OCI-M2 (cell line): Measurements from ENCODE around the gene FAM111A.

Experiments used
- DNase-seq: peaks from one replicate; lab custom pipeline; 2025; ENCODE audit not compliant: unreplicated experiment; lab: John Stamatoyannopoulos, UW

FAM111A gene

DNA sequence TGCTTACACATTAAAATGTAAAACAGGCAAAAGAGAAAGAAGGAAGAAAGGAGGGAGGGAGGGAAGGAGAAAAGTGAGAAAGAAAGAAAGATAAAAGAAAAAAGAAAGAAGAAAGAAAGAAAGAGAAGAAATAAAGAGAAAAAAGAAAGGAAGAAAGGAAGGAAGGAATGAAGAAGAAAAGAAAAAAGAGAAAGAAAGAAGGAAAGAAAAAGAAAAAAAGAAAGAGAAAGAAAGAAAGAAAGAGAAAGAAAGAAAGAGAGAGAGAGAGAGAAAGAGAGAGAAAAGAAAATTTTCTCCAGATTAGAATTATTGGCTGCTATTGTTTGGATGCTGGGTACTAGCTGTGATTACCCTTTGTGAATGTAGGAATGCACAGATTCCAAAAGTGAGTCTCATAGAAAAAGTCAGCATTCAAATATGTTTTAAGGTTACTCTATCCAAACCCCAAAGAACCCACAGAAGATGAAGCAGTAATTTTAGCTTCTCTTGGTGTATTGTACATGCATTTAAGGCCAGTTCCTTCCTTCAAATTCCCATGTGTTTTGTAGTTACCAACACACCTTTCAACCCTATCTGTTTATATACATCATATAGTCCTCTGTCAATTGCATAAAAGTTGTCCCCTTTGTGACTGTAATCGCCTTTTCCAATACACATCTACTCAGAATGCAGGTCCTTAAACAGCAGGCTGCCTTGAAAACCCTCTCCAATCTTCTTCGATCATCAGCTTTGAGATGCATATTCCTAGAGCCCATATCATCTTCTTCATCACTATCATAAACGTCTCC lies 789 bp upstream of the FAM111A start:
- DNase-seq: no peak

GRCh38 chr11:59144096-59144495 lies 1.4 kb downstream of the FAM111A start:
- no peak for DNase-seq

- no peak for DNase-seq
These were observed 2.1 kb downstream of the FAM111A start for GRCh38 chr11:59144579-59145345.

DNA sequence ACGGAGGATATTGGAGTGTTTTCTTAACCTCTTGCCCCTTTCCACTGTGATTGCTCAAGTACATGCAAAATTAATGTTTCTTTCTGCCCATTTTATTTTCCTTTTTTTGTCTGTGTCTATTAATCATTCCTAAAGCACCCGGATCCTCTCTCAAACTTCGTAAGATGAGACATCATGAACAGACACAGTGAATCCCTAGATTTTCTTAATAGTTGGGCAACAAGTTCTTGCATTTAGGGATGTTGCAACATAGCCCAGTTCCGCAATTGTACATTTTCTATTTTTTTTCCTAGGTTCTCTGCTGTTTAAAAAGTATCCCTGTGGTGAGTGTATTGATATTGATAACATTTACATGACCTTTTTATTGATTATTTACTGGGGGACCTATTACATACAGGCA lies 2.9 kb downstream of the FAM111A start:
- no peak for DNase-seq

DNA sequence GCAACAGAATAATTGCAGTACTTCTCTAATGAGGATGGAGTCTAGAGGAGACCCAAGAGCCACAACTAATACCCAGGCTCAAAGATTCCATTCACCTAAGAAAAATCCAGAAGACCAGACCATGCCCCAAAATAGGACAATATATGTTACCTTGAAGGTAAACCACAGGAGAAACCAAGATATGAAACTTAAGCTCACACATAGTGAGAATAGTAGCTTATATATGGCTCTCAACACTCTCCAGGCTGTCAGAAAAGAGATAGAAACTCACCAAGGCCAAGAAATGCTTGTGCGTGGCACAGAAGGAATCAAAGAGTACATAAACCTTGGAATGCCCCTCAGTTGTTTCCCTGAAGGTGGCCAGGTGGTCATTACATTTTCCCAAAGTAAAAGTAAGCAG lies 9.1 kb downstream of the FAM111A start:
- no peak for DNase-seq

DNA sequence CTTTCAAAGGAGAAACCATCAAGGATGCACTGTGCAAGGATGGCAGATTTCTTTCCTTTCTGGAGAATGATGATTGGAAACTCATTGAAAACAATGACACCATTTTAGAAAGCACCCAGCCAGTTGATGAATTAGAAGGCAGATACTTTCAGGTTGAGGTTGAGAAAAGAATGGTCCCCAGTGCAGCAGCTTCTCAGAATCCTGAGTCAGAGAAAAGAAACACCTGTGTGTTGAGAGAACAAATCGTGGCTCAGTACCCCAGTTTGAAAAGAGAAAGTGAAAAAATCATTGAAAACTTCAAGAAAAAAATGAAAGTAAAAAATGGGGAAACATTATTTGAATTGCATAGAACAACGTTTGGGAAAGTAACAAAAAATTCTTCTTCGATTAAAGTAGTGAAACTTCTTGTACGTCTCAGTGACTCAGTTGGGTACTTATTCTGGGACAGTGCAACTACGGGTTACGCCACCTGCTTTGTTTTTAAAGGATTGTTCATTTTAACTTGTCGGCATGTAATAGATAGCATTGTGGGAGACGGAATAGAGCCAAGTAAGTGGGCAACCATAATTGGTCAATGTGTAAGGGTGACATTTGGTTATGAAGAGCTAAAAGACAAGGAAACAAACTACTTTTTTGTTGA lies 9.8 kb downstream of the FAM111A start:
- no peak for DNase-seq

- DNase-seq: no peak
These were observed 12.0 kb downstream of the FAM111A start for GRCh38 chr11:59154610-59155009.

DNA sequence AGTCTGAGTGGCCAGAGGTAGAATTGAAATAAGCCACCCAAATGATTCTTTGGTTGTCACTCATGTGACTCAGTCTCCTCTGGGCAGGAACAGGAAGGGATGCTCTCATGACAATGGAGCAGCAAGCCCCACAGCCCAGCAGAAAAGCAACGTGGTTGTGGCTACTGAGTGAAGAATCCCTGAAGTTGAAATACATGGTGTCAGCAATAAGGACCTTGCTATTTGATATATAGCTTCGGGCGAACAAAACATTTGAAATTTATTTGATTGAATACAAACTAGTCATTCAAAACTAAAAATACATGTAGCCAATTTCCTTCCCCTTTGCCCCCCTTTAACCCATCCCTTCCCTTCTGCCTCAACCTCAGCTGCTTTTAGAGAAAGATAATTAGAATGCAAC lies 14.8 kb downstream of the FAM111A start:
- DNase-seq: no peak

GRCh38 chr11:59158206-59159068 lies 15.8 kb downstream of the FAM111A start:
- DNase-seq: no peak

- no peak for DNase-seq
These were observed 21.4 kb downstream of the FAM111A start for GRCh38 chr11:59164028-59164427.

GRCh38 chr11:59171508-59172322 lies 29.1 kb downstream of the FAM111A start, which contains the start of gene DTX4:
TSS of gene DTX4 (plus strand) at chr11:59172132. CDS start at chr11:59172596, 464 bp downstream.
- peak; percentile 35 for DNase-seq

- DNase-seq: no peak
These were observed 29.9 kb downstream of the FAM111A start for GRCh38 chr11:59172345-59173079.

GRCh38 chr11:59173080-59173963 lies 30.7 kb downstream of the FAM111A start:
- DNase-seq: no peak

GRCh38 chr11:59173964-59174663 lies 31.5 kb downstream of the FAM111A start:
- DNase-seq: no peak

DNA sequence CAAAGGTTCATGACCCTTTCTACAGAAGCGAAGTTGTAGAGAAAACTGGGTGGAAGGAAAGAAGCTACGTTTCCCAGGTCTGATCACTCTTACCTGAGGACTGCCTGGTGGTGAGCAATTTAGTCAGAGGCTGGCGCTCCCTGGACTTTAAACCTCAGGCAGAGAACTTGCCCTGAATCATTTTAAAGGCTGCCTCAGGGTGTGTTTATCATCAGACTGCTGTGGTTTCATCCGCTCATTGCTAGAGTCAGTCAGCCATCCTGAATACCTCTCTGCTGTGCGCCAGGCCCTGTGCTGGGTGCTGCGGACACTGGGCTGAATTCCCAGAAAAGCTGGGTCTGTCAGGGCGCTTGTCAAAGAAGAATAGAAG lies 32.0 kb downstream of the FAM111A start:
- DNase-seq: no peak

DNA sequence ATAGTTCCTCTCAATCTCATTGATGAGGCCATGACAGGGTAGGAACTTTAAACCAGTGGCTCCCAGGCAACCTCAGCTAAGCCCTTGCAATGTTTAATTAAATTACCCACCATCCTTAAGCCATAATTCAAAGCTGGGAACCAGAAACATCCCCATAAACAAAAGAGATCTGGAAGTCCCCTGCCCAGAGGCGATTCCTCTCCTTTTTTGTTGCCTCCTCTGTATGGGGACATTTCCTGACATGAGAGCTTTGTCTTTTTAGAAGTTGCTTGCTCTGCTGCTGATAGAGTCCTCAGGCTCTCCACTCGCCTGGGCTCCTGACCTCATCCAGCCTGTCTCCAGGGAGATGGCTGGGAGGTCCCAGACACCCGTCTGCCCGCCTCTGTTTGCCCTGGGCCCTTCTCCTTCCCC lies 32.4 kb downstream of the FAM111A start:
- DNase-seq: no peak

DNA sequence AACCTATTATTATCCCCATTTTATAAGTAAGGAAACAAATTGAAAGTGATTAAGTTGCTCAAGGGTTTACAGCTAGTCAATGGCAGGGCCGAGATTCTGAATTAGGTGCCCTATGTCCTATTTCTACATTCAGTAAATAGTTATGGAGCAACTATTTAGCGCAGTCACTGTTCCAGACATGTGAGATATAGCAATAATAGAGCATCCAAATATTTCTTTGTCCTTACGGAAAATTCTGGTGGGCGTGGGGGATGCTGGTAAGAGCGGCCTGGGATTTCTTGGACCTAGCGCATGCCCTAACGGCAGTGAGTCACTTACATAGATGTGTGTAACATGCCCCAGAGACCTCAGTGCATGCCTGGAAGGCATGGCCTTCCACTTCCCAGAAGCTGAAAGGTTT lies 33.7 kb downstream of the FAM111A start:
- no peak for DNase-seq

GRCh38 chr11:59178402-59178801 lies 35.7 kb downstream of the FAM111A start:
- DNase-seq: no peak
